ENCODE data around the gene TP73.
"Not testable (repeated sequence)": the region's sequence is repeated elsewhere in the genome, so short reads cannot be mapped to it uniquely, and the experiment has no call there.

The TP73 gene

DNA sequence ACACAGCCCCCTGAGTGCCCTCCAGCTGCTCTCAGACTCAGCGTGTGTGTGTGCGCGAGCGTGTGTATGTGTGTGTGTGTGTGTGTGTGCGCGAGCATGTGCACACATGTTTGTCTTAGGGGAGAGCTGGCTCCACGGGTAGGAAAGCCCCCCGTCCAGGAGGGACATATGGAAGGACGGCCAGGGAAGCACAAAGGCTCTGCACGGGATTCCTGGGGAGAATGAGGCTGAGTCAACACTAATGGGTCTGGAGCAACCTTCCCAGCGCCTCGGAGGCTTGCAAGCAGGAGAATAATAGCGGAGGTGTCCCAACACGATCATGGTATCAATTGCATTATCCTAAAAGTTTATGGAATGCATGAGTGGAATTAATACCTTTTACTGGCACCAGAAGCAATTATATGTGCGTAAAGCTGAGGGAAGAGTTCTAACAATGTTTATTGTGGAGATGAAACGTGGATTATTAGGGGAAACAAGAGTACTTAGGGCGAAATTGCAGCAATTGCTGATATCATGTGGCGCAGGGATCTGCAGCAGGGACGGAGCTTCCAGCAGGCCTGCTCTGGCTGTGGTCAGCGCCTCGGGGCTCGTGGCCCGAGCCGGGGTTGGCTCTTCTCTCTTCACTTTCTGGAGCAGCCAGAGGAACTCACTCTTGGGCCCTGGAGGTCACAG is 59.6 kb downstream of the TP73 start:
- DNase-seq = no peak

DNA sequence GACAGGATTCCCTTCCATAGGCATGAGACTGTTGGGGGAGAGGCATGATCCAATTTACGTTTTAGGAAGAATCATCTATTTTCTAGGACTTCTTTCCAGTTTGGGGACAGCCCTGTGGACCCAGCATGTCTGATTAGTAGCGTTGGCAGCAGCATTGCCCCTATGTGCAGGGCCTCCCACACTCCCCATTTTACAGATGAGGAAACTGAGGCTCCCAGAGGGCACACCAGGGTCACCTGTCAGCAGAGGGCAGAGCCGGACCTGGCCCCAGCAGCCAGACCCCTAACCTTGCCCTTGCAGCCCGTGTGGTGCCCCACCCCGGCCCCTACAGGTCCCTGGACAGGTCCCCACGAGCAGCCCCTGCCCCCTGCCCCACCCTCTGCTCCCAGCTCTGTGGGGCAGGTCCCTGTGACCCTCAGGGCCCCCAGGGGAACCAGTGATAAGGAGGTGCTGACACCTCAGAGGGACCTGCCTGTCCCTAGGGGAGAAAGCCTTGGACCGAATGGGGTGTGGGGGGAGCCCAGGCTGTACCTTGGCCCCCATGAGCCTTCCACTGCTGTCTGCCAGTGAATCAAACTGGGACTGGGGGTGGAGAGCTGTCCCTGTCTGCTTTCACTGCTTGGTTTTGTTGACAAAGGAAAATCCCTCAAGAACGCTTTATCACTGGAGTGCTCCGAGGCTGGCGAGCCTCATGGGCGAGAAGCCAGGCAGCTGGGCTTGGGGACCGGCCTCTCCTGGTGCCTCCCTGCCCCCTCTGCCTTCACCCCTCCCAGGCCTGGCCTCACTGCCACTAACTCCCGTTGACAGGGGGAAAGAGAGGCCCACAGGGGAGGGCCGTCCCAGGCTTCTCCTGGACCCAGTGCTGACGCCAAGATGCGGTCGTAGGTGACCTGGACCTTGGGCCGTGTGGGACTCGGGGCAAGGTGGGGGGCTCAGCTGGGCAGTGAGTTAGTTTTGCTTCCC is 60.5 kb downstream of the TP73 start:
- no peak for DNase-seq

DNA sequence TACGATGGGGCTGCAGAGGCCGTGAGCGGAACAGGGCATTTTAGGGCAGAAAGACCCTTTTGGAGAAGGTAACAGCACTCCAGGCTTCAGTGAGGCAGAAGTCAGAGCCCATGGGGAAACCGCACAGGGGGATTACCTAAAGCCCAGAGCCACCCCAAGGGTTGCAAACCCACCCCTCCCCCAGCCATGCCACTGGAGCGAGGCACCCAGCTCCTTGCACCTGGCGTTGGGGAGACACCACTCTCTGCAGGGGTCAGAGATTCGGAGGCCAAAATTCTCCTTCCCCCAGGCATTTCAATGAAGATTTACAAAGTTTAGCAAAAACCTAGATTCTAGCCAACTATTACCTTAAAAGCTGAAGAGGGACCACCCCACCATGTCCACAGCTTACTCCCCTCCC is 61.5 kb downstream of the TP73 start:
- DNase-seq = no peak

DNA sequence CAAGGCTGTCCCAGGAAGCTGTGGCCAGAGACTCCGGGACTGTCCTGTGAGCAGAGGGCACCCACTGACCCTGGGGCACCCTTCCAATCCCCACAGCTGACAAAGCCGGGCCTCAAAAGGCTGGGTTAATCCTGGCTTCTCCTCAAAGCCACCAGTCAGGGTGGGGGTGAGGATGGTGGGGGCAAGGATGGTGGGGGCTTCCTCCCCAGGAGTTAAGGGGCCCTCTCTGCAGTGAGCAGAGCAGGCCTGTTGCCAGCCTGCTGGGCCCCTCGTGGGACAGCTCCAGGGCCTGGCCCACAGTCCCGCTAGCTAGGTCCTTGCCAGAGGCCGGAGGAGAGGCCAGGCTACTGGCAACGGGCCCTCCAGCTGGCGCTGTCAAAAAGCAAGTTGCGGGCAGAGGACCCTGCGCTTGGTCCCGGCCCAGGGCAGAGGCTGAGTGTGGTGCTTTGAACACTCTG is 62.0 kb downstream of the TP73 start:
- no peak for DNase-seq

DNA sequence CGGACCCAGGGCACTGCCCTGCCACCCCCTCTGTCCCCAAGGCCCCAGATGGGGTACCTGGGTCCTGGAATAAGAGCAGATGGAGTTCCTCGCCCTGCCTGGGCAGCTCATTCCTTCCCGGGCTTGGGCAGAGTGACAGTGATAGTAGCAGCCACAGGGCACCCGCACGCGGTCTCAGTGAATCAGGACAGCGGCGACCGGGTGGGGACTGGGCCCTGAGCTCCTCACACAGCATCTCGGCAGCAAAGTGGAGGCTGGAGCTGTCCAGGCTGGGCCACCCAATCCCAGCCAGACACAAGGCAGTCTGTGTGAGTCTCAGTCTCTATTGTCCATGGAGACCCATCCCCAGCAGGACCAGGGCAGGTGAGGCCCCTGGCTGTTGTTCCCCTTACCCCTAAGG is 62.5 kb downstream of the TP73 start:
- DNase-seq = no peak

DNA sequence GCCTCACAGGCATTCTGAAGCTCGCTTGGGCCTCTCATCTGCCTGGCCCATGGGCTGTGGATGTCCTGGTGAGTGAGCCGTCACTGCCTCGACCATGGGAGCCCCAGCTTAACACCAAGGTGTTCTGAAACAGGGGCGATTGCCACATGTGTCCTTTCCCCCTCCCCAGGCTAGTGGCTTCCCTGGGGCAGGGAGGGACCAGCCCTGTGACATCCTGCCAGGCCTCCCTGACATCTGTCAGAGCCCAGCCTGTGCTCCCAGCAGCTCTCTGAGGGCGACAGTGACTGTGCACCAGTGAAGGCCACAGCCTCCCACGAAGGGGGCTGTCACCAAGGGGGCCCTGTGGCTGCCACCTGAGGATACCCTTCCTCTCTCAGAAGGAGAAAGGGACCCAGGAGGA is 64.0 kb downstream of the TP73 start:
- no peak for DNase-seq

DNA sequence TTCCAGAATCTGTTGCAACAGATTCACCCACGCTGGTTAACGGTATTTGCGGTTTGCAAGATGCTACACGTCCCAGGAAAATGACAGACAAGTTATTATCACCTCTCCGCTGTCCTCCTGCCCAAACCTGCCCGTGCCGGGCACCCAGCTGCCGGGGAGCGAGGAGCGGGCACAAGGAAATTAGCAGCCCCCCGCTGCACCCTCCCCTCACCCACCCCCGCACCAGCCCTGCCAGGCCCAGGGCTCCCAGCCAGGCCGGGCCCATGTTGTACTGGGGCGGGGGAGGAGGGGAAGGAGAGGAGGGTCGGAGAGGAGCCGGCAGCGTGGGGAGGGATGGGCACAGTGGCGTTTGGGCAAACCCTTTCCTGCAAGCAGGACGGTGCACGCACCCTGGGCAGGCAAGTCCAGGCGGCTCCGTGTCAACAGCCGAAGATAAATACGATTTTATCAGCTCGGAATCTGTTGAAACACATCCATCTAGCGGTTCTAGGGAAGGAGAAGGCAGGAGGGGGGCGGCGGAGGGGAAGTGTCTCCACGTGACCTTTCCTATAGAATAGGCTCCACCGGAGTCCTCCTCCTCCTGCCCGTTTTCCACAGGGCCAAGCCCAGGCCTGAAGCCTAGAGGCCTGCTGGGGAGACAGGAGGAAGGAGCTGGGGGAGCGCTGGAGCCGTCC is 64.9 kb downstream of the TP73 start:
- DNase-seq = no peak

DNA sequence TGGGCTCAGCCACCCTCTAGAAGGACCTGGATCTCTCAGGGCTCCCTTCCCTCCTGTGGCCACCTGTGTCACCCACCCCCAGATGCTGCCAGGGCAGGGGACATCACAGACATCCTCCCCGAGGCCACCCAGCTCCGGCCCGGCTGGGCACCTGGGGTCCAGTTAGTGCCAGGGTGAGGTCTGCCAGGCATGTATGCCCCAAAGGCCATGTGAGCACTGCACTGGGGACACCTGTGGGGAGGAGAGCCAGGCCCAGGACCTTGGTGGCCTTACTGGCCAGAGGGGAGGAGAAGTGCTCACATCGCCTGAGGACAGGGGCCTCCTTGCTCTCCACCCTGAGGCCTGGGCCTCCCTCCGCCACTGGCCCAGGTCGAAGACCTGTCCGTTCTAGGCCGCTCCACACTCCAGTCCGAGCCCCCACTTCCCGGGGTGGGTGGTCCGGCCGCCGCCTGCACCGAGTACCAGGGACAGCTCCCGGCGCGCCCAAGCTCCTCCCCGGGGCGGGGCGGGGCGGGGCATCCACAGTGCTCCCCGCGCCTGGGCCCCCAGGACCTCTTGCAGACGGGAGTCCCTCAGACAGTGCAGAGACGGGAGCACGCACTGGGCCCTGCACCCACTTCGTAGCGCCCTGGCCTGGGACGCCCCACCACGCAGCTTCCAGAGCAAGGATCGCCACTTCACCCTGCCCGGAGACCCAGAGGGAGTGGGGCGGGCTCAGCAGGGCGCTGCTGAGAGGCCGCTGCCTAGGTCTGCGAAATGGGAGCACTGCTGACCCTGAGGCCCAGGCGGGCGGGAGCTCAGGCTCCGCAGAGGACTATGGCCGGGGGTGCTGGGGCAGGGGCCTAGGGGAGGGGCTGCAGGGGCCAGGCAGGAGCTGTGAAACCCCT is 65.6 kb downstream of the TP73 start:
- no peak for DNase-seq

DNA sequence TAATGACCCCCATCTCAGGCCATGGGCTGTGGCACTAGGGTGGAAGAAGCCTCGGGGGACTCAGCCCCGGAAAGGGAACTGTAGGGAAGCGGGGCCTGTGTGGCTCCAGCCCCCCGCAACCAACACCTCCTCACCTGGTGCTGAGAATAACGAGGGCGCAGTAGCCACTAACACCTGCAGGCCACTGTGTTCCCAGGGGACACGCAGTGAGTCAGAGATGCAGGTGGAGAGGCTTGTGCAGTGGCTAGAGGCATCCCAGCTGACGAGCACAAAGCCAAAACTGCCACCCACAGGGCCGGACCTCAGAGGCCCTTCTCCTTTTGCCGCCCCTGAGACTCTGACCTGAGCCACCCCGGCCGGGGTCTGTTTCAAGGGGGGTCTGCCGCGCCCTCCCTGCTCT is 66.4 kb downstream of the TP73 start:
- DNase-seq = no peak

DNA sequence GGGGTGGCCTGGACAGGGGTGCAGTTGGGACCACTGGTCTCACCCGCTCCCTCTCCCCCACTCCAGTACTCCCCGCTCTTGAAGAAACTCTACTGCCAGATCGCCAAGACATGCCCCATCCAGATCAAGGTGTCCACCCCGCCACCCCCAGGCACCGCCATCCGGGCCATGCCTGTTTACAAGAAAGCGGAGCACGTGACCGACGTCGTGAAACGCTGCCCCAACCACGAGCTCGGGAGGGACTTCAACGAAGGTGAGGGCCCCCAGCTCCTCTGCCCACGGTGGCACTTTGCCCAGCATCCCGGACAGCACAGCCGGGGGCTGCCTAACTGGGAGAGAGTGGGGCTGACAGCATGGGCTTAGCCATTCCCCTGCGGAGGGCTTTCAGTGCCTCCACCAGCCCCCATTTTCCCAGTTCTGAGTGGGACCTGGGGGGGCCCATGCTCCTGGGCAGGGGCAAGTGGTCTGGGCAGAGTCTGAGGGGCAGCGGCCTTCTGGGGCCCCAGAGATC is 69.7 kb downstream of the TP73 start:
- DNase-seq = no peak

DNA sequence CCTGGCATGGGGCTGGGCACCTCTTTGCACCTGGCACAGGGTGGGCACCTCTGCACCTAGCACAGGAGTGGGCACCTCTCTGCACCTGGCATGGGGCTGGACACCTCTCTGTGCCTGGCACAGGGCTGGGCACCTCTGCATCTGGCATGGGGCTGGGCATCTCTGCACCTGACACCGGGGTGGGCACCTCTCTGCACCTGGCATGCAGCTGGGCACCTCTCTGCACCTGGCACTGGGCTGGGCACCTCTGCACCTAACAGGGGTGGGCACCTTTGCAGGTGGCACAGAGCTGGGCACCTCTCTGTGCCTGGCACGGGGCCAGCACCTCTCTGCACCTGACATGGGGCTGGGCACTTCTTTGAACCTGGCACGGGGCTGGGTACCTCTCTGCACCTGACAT is 70.5 kb downstream of the TP73 start:
- DNase-seq = no peak

DNA sequence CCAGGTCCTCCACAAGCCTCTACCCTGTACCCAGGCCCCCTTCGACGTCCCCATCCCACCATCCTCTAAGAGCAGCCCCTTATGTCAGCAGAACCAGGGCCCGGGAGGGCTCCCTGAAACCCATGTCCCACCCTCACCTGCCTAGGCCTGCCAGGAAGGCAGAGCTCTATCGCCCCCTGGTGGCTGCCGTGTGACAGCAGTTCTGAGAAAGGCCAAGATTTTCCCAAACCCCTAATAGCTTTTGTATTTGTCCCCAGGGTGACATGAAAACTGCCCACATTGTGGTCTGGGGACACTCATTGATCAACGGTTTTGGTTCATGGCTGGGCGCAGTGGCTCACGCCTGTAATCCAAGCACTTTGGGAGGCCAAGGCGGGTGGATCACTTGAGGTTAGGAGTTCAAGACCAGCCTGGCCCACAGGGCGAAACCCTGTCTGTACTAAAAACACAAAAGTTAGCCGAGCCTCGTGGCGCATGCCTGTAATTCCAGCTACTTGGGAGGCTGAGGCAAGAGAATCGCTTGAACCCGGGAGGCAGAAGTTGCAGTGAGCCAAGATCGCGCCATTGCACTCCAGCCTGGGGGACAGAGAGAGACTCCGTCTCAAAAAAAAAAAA is 72.2 kb downstream of the TP73 start:
- DNase-seq = not testable (repeated sequence)

DNA sequence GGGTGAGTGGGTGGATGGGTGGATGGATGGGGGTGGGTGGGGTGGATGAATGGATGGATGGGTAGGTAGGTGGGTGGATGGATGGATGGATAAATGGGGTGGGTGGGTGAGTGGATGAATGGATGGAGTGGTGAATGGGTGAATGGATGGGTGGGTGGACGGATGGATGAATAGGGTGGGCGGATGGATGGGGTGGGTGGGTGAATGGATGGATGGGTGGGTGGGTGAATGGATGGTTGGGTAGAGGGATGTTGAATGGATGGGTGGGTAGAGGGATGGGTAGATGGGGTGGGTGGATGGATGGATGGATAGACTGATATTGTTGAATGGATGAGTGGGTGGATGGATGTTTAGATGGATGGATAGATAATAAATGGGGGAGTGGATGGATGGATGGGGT is 73.0 kb downstream of the TP73 start:
- DNase-seq = no peak

DNA sequence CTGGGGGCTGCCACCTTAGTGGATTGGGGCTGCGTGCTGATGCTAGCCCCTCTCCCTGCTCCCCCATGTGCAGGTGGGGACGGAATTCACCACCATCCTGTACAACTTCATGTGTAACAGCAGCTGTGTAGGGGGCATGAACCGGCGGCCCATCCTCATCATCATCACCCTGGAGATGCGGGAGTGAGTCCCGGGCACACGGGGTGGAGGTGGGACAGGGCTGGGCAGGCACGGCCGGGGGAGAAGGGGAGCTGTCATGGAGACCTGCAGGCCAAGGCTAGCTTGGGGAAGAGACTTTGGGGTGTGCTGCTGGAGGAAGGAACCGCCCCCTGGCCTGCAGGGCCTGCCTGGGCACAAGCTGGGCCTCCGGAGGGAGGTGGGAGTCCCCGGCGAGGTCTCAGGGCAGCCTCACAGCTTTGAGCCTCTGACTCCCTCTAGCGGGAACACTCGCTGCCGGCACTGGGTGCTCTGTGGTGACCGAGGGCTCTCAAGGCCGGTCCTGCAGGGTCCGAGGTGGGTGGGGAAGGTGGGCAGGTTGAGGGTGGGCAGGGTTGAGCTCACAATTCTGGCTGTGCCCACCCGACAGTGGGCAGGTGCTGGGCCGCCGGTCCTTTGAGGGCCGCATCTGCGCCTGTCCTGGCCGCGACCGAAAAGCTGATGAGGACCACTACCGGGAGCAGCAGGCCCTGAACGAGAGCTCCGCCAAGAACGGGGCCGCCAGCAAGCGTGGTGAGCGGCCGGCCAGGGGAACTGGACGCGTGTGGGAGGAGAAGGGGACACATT is 74.9 kb downstream of the TP73 start:
- DNase-seq = no peak

DNA sequence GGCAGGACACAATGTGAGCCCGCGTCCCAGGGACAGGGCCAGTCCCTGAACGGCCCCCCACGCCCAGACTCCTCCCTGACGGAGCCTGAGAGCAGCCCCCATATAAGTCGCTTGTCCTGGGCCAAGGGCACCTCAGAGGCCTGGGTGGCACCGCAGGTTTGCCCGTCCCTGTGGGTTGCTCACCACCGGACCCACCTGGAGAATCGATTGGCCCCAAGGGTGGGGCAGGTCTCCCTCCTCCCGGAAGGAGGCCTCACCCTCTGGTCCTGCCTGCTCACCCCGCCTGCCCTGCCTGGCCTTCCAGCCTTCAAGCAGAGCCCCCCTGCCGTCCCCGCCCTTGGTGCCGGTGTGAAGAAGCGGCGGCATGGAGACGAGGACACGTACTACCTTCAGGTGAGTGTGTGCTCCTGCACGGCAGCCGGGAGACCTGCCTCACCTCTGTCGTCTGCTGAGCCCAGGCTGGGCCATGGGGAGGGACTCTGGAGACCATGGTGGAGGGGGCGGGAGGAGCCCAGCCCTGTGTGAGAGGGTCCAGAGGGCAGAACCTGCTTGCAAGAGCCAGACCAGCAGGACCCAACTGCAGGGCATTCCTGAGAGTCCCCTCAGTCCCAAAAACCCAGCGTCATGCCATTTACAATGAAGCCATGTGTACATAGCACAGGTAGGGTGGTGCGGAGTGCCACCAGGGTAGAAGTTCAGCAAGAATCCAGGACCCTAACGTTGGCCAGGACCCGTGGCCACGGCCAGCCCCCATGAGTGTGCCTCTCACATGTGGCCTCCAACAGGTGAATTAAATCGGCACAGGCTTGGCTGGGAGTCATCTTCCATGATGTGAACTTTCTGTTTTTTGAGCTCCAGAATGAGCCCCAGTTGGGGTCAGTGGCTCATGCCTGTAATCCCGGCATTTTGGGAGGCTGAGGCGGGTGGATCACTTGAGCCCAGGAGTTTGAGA is 75.8 kb downstream of the TP73 start:
- no peak for DNase-seq

DNA sequence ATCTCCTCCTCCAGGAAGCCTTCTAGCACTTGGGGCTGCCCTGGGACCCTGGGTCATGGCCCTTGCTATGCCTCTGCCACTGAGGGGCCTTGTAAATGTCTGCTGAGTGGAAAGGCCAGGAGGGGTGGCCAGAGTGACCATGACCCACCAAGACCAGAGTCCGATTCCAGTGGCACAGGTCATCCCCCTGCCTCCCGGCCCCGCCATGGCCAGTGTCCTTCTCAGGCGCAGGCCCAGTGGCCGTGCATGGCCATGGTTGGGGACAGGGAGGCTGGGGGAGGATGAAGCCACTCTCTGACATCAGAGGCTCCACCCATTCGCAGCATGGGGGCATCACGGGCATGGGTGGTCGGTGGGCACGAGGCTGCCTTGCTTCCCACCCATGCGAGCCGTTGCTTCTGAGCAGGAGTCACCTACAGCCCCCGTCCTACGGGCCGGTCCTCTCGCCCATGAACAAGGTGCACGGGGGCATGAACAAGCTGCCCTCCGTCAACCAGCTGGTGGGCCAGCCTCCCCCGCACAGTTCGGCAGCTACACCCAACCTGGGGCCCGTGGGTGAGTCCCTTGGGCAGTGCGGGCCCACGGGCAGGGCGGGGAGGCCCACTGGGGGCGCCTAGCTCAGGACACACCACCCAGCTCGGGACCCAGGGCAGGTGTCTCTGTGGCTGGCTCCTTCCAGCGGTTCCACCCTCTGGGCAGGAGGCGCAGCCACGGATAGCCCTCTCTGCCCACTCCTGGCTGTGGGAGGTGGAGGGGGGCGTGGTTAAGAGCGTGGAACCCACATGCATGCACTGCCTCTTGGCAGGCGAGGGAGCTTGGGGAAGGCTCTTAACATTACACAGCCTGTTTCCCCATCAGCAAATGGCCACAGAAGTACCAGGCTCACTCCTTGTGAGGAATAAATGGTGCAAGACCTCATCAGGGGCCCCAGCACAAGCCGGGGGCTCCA is 77.6 kb downstream of the TP73 start:
- DNase-seq = no peak

DNA sequence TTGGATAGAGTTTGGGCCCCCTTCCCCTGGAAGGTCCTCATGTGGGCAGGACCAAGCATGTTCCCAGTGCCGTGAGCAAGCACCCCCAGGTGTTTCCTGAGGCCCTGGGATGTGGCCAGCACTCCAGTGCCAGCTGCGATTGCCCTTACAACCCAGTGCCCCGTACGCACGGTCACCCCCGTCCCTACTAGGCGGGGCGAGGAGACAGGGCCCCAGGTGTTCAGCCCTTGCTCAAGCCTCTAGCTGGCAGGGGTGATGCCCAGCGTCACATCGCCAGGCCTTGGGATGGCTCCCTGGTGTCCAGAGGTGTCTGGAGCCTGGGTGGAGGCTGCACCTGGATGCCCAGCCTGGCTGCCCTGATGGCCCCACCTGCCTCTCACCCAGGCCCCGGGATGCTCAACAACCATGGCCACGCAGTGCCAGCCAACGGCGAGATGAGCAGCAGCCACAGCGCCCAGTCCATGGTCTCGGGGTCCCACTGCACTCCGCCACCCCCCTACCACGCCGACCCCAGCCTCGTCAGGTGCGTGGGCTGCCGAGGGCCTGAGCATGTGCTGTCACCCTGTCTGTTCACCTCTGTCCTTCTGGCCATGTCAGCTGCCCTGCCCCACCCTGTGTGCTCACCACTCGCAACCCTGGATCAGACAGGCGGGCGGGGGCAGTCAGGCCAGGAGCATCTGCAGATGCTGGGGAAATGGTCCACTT is 78.4 kb downstream of the TP73 start:
- DNase-seq = no peak
